T-helper 2 cell treated with Interferon-gamma antibody and Interleukin-4, amounts not matched to agents 100 ng/mL and 5 ng/mL, for 36 hours (primary cell): ENCODE data around the gene ANGPT4. TPM values are rescaled to one million over a fixed set of nuclear protein-coding genes. Genes with fewer than 3 reads are reported as not detected.
"Not testable (repeated sequence)": the region's sequence is repeated elsewhere in the genome, so short reads cannot be mapped to it uniquely, and the experiment has no call there.

Experiments
- intact Hi-C: fragments of 100-400 bp; cut with micrococcal nuclease; formaldehyde crosslinking; loops from one replicate; pipeline ENCODE4 v1.15.1; 2023
- total RNA-seq: library from RNA; stranded (reverse); gene quantifications from 2 replicates; pipeline ENCODE4 v1.2.3, GENCODE V29; 2022

The ANGPT4 gene
- total RNA-seq, 1 donor from 2014 or later = not detected

- intact Hi-C loops = no loop called here
These were observed 9.3 kb downstream of the ANGPT4 start for GRCh38 chr20:906703-907270.

- intact Hi-C loops = no loop called here
These were observed 10.1 kb downstream of the ANGPT4 start for GRCh38 chr20:906001-906520.

GRCh38 chr20:905396-905961 lies 10.7 kb downstream of the ANGPT4 start:
- intact Hi-C loops = no loop called here

GRCh38 chr20:904039-904545 lies 12.0 kb downstream of the ANGPT4 start:
- intact Hi-C loops = no loop called here

- intact Hi-C loops = not testable (repeated sequence)
These were observed 18.7 kb downstream of the ANGPT4 start for GRCh38 chr20:897436-897835.

GRCh38 chr20:896501-897025 lies 19.6 kb downstream of the ANGPT4 start:
- intact Hi-C loops = no loop called here

GRCh38 chr20:892371-892770 lies 23.8 kb downstream of the ANGPT4 start:
- intact Hi-C loops = not testable (repeated sequence)

GRCh38 chr20:891706-892080 lies 24.4 kb downstream of the ANGPT4 start:
- intact Hi-C loops = no loop called here

GRCh38 chr20:891058-891705 lies 25.0 kb downstream of the ANGPT4 start:
- intact Hi-C loops = no loop called here

- intact Hi-C loops = no loop called here
These were observed 25.5 kb downstream of the ANGPT4 start for GRCh38 chr20:890666-891057.

GRCh38 chr20:889932-890463 lies 26.1 kb downstream of the ANGPT4 start:
- intact Hi-C loops = no loop called here

GRCh38 chr20:889106-889505 lies 27.0 kb downstream of the ANGPT4 start:
- intact Hi-C loops = no loop called here

GRCh38 chr20:888057-888456 lies 28.1 kb downstream of the ANGPT4 start:
- intact Hi-C loops = no loop called here

GRCh38 chr20:887137-887536 lies 29.0 kb downstream of the ANGPT4 start:
- intact Hi-C loops = loop anchor here (2.0 kb wide), 1 partner anchor 70 kb away; no protein-coding TSS in a partner anchor

- intact Hi-C loops = no loop called here
These were observed 30.9 kb downstream of the ANGPT4 start for GRCh38 chr20:884983-885952.

GRCh38 chr20:881783-882144 lies 34.4 kb downstream of the ANGPT4 start:
- intact Hi-C loops = no loop called here

GRCh38 chr20:881051-881782 lies 34.9 kb downstream of the ANGPT4 start:
- intact Hi-C loops = no loop called here

- intact Hi-C loops = no loop called here
These were observed 36.5 kb downstream of the ANGPT4 start for GRCh38 chr20:879626-880025.

GRCh38 chr20:878511-879307 lies 37.4 kb downstream of the ANGPT4 start:
- intact Hi-C loops = no loop called here
